GM18526 (cell line): ENCODE results near the gene ACP3.

Experiments
- POLR2A ChIP-seq: IDR thresholded peaks from 3 replicates; pipeline ENCODE4 v1.6.1; 2011; ENCODE audit not compliant: insufficient read length; ENCODE audit errors: extremely low read depth

The ACP3 gene

GRCh38 chr3:132352556-132353143 is 35.4 kb downstream of the ACP3 start:
- TF ChIP-seq POLR2A, result no peak

- no peak for TF ChIP-seq POLR2A
Observed at GRCh38 chr3:132354916-132355702, 37.9 kb downstream of the ACP3 start.

- no peak for TF ChIP-seq POLR2A
Observed at GRCh38 chr3:132356568-132356967, 39.4 kb downstream of the ACP3 start.

GRCh38 chr3:132360717-132361116 is 43.5 kb downstream of the ACP3 start:
- no peak for TF ChIP-seq POLR2A

- TF ChIP-seq POLR2A, result no peak
Observed at GRCh38 chr3:132362329-132362728, 45.1 kb downstream of the ACP3 start.

- no peak for TF ChIP-seq POLR2A
Observed at GRCh38 chr3:132368515-132368914, 51.3 kb downstream of the ACP3 start.

GRCh38 chr3:132368962-132369361 is 51.8 kb downstream of the ACP3 start:
- TF ChIP-seq POLR2A, result no peak

GRCh38 chr3:132378048-132378762 is 61.0 kb downstream of the ACP3 start:
- TF ChIP-seq POLR2A, result no peak

GRCh38 chr3:132378846-132379245 is 61.6 kb downstream of the ACP3 start:
- TF ChIP-seq POLR2A, result no peak

GRCh38 chr3:132380920-132381319 is 63.7 kb downstream of the ACP3 start:
- TF ChIP-seq POLR2A, result no peak

- TF ChIP-seq POLR2A, result no peak
Observed at GRCh38 chr3:132381348-132381944, 64.2 kb downstream of the ACP3 start.

GRCh38 chr3:132382267-132382666 is 65.1 kb downstream of the ACP3 start:
- TF ChIP-seq POLR2A, result no peak

- TF ChIP-seq POLR2A, result no peak
Observed at GRCh38 chr3:132382688-132383194, 65.5 kb downstream of the ACP3 start.

- TF ChIP-seq POLR2A, result no peak
Observed at GRCh38 chr3:132386259-132386658, 69.1 kb downstream of the ACP3 start.

GRCh38 chr3:132394320-132394719 is 77.1 kb downstream of the ACP3 start:
- no peak for TF ChIP-seq POLR2A
